KMS-11 (cell line): ENCODE data around the gene TBC1D9B.

Experiments used
- H2AFZ ChIP-seq: fragments of 200-600 bp; sonication (generic); 2 replicates; pipeline ENCODE4 v1.6.1; 2016; ENCODE audit warnings: antibody characterized with exemption, mixed run types, low read depth
- H3K27ac ChIP-seq: fragments of 200-600 bp; sonication (generic); 2 replicates; pipeline ENCODE4 v1.6.1; 2016; ENCODE audit warnings: mild to moderate bottlenecking, mixed run types
- H3K27me3 ChIP-seq: fragments of 200-600 bp; sonication (generic); 2 replicates; pipeline ENCODE4 v1.6.1; 2017; ENCODE audit warnings: mild to moderate bottlenecking, low read depth, mixed run types, moderate library complexity; ENCODE audit not compliant: insufficient read depth
- H3K36me3 ChIP-seq: fragments of 200-600 bp; sonication (generic); 2 replicates; pipeline ENCODE4 v1.6.1; 2017; ENCODE audit warnings: mild to moderate bottlenecking, mixed run types; ENCODE audit not compliant: insufficient read depth
- H3K4me1 ChIP-seq: fragments of 200-600 bp; sonication (generic); 2 replicates; pipeline ENCODE4 v1.6.1; 2016; ENCODE audit warnings: mild to moderate bottlenecking, low read depth, mixed run types; ENCODE audit not compliant: poor library complexity, severe bottlenecking
- H3K4me2 ChIP-seq: fragments of 200-600 bp; sonication (generic); 2 replicates; pipeline ENCODE4 v1.7.0; 2016; ENCODE audit warnings: mild to moderate bottlenecking, mixed run types
- H3K4me3 ChIP-seq: fragments of 200-600 bp; sonication (generic); IDR thresholded peaks from 2 replicates; pipeline ENCODE4 v1.6.1; 2017; ENCODE audit warnings: low read depth, low read length, mixed read lengths; ENCODE audit not compliant: insufficient read depth
- H3K79me2 ChIP-seq: fragments of 200-600 bp; sonication (generic); 2 replicates; pipeline ENCODE4 v1.6.1; 2016; ENCODE audit warnings: low read depth, mixed run types; ENCODE audit not compliant: insufficient read depth
- H3K9ac ChIP-seq: fragments of 200-600 bp; sonication (generic); 2 replicates; pipeline ENCODE4 v1.6.1; 2016; ENCODE audit warnings: mild to moderate bottlenecking, mixed run types
- H4K20me1 ChIP-seq: fragments of 200-600 bp; sonication (generic); 2 replicates; pipeline ENCODE4 v1.6.1; 2016; ENCODE audit warnings: mild to moderate bottlenecking, mixed run types; ENCODE audit not compliant: insufficient read depth
- TF ChIP-seq, protein P1 (sequence below): fragments of 200-600 bp; sonication (generic); conservative IDR thresholded peaks from 2 replicates; pipeline ENCODE4 v1.6.1; 2017; ENCODE audit warnings: low read depth, mild to moderate bottlenecking, antibody characterized with exemption, low read length, moderate library complexity, mixed read lengths

TBC1D9B gene

DNA sequence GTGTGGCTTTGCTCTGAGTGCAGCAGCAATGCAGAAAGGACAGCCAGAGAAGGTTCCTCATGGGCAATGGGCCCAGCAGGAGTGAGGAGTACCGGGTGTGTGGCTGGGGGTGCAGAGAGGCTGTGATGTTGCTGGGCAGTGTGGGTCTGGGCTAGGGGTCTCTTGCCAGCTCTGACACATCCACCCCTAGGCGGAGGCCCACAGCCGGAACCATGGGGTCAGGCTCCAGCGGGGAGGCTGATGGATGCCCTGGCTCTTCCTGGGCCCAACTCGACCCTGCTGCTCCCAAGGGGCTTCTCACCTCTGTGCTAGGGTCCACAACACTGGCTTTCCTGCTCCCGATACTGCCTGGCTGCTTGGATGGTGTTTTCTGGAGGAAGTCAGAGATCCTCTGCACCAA is 19.9 kb downstream of the TBC1D9B start:
- no peaks in the 10 kb centered on the region for H3K36me3 ChIP-seq
- H3K4me3 ChIP-seq: no peak overlapping the region
- H2AFZ ChIP-seq: no peak overlapping the region
- H3K79me2 ChIP-seq: no peaks in the 10 kb centered on the region
- H3K4me2 ChIP-seq: no peak overlapping the region
- H3K4me1 ChIP-seq: no peaks in the 10 kb centered on the region
- H4K20me1 ChIP-seq: no peaks in the 10 kb centered on the region
- H3K9ac ChIP-seq: no peak overlapping the region
- TF ChIP-seq, protein P1, sequence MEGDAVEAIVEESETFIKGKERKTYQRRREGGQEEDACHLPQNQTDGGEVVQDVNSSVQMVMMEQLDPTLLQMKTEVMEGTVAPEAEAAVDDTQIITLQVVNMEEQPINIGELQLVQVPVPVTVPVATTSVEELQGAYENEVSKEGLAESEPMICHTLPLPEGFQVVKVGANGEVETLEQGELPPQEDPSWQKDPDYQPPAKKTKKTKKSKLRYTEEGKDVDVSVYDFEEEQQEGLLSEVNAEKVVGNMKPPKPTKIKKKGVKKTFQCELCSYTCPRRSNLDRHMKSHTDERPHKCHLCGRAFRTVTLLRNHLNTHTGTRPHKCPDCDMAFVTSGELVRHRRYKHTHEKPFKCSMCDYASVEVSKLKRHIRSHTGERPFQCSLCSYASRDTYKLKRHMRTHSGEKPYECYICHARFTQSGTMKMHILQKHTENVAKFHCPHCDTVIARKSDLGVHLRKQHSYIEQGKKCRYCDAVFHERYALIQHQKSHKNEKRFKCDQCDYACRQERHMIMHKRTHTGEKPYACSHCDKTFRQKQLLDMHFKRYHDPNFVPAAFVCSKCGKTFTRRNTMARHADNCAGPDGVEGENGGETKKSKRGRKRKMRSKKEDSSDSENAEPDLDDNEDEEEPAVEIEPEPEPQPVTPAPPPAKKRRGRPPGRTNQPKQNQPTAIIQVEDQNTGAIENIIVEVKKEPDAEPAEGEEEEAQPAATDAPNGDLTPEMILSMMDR: no peak
- no peaks in the 10 kb centered on the region for H3K27me3 ChIP-seq
- H3K27ac ChIP-seq: no peak overlapping the region

DNA sequence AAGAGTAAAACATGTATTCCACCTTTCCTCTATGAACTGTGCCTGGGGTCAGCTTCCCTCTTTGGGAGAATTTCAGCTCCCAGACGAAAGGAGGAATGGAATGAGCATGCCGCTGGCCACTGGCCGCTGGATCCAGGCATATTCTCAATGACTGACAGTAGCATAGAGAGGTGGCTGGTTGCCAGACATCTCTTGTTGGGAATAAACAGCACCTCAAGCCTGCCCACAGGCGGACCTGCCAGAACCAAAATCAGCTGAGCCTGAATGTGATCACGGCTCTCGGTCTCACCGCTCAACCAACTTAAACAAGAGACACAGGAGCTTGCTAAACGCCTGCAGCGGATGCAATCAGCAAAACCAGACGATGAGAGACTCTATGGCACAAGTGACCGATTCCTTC is 20.6 kb downstream of the TBC1D9B start:
- Histone ChIP-seq H3K79me2 (no peaks in the 10 kb centered on the region), H3K27me3 (no peaks in the 10 kb centered on the region), H3K27ac (no peak overlapping the region), H3K4me3 (no peak overlapping the region), H3K4me1 (no peaks in the 10 kb centered on the region), H3K9ac (no peak overlapping the region), H2AFZ (no peak overlapping the region), H3K4me2 (no peak overlapping the region), H4K20me1 (no peaks in the 10 kb centered on the region), H3K36me3 (no peaks in the 10 kb centered on the region)
- TF ChIP-seq, protein P1: no peak

DNA sequence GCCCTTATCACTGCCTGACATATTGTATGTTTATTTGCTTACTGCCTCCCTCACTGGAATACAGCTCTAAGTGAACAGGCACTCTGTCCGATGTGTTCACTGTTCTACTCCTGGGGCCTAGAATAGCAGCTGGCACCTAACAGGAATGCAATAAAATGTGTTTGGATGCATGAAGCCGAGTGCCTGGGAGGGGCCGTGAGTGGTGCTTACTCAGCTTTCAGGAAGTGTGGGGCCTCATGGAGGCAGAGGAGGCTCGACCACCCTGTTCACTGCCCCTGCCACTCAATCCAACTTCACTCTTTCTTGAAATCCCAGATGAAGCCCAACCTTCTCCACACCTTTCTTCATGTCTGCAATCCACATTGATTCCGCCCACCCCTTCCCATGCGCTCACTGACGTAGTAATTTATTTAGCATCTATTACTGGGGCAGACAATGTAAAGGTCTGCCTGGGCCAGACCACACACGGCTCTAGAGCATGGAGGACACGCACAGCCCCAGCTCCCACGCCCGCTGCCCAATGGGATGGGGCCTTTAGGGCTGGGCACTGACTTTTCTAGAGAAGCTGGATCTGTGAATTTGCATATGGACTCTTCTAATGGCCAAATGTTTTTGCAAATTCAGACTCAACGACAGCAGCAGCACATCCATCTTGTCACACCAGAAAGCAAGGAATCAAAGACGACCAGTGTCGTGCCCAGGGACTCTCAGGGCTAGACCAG is 21.3 kb downstream of the TBC1D9B start:
- Histone ChIP-seq H3K27ac (no peak overlapping the region), H3K4me2 (no peak overlapping the region), H4K20me1 (no peaks in the 10 kb centered on the region), H3K27me3 (no peaks in the 10 kb centered on the region), H3K4me1 (no peaks in the 10 kb centered on the region), H3K9ac (no peak overlapping the region), H2AFZ (no peak overlapping the region), H3K36me3 (no peaks in the 10 kb centered on the region), H3K4me3 (no peak overlapping the region), H3K79me2 (no peaks in the 10 kb centered on the region)
- TF ChIP-seq, protein P1: no peak

DNA sequence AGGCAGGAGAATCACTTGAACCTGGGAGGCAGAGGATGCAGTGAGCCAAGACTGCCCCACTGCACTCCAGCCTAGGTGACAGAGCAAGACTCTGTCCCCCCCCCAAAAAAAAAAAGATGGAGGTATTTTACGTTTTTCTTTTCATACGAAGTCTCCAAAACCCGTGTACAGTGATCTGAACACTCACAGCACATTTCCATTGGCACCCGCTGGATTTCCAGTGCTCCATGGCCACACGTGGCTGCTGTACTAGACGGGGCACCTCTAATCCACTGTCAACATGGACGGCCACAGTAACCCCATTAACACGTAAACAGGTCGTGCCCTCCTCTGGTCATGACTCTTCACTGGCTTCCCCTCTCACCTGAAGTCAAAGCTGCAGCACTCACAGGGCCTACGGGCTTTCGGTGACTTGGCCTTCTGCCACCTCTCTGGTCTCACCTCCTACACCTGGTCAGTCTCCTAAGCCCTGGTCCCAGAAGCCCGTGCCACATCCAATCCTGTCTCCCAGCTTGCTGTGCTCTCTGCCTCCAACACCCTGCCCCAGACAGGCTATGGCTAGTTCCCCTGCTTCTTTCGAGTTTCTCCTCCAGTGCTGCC is 22.1 kb downstream of the TBC1D9B start:
- no peaks in the 10 kb centered on the region for H4K20me1 ChIP-seq
- no peak overlapping the region for H3K4me2 ChIP-seq
- TF ChIP-seq, protein P1: no peak
- no peak overlapping the region for H2AFZ ChIP-seq
- H3K4me3 ChIP-seq: no peak overlapping the region
- H3K36me3 ChIP-seq: no peaks in the 10 kb centered on the region
- H3K9ac ChIP-seq: no peak overlapping the region
- no peaks in the 10 kb centered on the region for H3K4me1 ChIP-seq
- H3K27ac ChIP-seq: no peak overlapping the region
- no peaks in the 10 kb centered on the region for H3K79me2 ChIP-seq
- no peaks in the 10 kb centered on the region for H3K27me3 ChIP-seq
